ENCODE results near the gene MIA2. TPM values are rescaled to one million over a fixed set of nuclear protein-coding genes. Genes with fewer than 3 reads are reported as not detected.

Gene MIA2, protein sequence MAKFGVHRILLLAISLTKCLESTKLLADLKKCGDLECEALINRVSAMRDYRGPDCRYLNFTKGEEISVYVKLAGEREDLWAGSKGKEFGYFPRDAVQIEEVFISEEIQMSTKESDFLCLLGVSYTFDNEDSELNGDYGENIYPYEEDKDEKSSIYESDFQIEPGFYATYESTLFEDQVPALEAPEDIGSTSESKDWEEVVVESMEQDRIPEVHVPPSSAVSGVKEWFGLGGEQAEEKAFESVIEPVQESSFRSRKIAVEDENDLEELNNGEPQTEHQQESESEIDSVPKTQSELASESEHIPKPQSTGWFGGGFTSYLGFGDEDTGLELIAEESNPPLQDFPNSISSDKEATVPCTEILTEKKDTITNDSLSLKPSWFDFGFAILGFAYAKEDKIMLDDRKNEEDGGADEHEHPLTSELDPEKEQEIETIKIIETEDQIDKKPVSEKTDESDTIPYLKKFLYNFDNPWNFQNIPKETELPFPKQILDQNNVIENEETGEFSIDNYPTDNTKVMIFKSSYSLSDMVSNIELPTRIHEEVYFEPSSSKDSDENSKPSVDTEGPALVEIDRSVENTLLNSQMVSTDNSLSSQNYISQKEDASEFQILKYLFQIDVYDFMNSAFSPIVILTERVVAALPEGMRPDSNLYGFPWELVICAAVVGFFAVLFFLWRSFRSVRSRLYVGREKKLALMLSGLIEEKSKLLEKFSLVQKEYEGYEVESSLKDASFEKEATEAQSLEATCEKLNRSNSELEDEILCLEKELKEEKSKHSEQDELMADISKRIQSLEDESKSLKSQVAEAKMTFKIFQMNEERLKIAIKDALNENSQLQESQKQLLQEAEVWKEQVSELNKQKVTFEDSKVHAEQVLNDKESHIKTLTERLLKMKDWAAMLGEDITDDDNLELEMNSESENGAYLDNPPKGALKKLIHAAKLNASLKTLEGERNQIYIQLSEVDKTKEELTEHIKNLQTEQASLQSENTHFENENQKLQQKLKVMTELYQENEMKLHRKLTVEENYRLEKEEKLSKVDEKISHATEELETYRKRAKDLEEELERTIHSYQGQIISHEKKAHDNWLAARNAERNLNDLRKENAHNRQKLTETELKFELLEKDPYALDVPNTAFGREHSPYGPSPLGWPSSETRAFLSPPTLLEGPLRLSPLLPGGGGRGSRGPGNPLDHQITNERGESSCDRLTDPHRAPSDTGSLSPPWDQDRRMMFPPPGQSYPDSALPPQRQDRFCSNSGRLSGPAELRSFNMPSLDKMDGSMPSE (N-terminal part only)
- polyA plus RNA-seq (2012; rRNA removed) = 2.6 and 4.7 TPM in 2 replicates
- 2.7 and 3.6 TPM in 2 replicates for polyA plus RNA-seq (2012; cell fraction: cytosol; rRNA removed)
- polyA plus RNA-seq (2012; cell fraction: nucleus; rRNA removed) = 4.0 and 6.8 TPM in 2 replicates

DNA sequence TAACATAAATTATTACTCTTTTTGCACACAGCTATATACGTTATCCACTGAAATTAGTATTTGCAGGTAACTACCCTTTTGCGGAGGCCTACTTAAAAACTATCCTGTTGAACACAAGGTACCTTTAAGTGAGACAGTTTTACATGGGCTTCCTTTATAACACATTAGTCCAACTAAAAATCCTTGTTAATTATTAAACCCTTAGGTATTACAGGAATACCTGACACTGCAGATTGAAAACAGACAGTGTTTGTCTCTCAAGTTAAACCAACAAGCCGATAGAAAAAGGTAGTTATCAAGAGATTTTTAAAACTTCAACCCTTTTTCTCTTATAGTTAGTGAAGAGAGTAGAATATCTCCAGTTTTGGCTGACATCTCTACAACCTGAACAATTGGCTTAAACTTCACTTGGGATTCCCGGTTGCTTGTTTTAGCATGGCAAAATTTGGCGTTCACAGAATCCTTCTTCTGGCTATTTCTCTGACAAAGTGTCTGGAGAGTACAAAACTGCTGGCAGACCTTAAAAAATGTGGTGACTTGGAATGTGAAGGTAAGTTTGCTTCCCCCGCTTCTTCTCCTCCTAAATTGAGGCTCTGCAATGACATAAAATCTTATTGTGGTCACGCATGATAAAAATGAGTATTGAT is at the start of gene MIA2:
Gene MIA2, plus strand, starts transcription at position 236 of the 647 bp plus-strand sequence. Its CDS starts 200 bp downstream, at position 436.
- no peaks in the 10 kb centered on the region for H3K79me2 ChIP-seq (ENCODE audit: insufficient read depth)
- no peak within 1 kb of the TSS for H3K27ac ChIP-seq (ENCODE audit: low read depth in 2 of 2, low read length in 1 of 2)
- DNase-seq = no peak
- H3K4me1 ChIP-seq (ENCODE audit: control insufficient read depth in 1 of 2, insufficient read depth in 2 of 2, low read depth in 1 of 2, low read length in 1 of 2) = no peaks in the 10 kb centered on the region
- no peaks in the 10 kb centered on the region for H3K9me2 ChIP-seq
- POLR2A ChIA-PET = no interaction called here
- no peak within 1 kb of the TSS for H3K4me2 ChIP-seq
- H3K4me3 ChIP-seq (ENCODE audit: low read depth in 2 of 2, low read length in 1 of 2) = no peak within 1 kb of the TSS
- WGBS (ENCODE audit: low lambda C conversion rate) = 76% methylated on average over 7 of the region's 7 CpGs
- no peaks in the 10 kb centered on the region for H3K27me3 ChIP-seq (ENCODE audit: insufficient read depth)
- no peaks in the 10 kb centered on the region for H4K20me1 ChIP-seq (ENCODE audit: insufficient read depth)
- H3K36me3 ChIP-seq (replicated peaks in 1 of 2; ENCODE audit: control insufficient read depth in 1 of 2, insufficient read depth in 2 of 2, low read length in 1 of 2) = no peaks in the 10 kb centered on the region
- TF ChIP-seq GABPA (IDR thresholded peaks at IDR 0.05; ENCODE audit: low read depth) (no peak), EZH2phosphoT487 (IDR thresholded peaks at IDR 0.05; ENCODE audit: borderline replicate concordance, low read depth) (no peak)
- TF ChIP-seq, protein P1, sequence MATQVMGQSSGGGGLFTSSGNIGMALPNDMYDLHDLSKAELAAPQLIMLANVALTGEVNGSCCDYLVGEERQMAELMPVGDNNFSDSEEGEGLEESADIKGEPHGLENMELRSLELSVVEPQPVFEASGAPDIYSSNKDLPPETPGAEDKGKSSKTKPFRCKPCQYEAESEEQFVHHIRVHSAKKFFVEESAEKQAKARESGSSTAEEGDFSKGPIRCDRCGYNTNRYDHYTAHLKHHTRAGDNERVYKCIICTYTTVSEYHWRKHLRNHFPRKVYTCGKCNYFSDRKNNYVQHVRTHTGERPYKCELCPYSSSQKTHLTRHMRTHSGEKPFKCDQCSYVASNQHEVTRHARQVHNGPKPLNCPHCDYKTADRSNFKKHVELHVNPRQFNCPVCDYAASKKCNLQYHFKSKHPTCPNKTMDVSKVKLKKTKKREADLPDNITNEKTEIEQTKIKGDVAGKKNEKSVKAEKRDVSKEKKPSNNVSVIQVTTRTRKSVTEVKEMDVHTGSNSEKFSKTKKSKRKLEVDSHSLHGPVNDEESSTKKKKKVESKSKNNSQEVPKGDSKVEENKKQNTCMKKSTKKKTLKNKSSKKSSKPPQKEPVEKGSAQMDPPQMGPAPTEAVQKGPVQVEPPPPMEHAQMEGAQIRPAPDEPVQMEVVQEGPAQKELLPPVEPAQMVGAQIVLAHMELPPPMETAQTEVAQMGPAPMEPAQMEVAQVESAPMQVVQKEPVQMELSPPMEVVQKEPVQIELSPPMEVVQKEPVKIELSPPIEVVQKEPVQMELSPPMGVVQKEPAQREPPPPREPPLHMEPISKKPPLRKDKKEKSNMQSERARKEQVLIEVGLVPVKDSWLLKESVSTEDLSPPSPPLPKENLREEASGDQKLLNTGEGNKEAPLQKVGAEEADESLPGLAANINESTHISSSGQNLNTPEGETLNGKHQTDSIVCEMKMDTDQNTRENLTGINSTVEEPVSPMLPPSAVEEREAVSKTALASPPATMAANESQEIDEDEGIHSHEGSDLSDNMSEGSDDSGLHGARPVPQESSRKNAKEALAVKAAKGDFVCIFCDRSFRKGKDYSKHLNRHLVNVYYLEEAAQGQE (IDR thresholded peaks at IDR 0.05; ENCODE audit: low read depth, low read length) = no peak
- H3F3A ChIP-seq (replicated peaks; ENCODE audit: insufficient read depth) = no peaks in the 10 kb centered on the region
- H3K9ac ChIP-seq = no peak within 1 kb of the TSS
- CTCF ChIA-PET = no interaction called here
- H2AFZ ChIP-seq (ENCODE audit: low read depth) = no peak within 1 kb of the TSS
- H3K9me3 ChIP-seq = no peaks in the 10 kb centered on the region

DNA sequence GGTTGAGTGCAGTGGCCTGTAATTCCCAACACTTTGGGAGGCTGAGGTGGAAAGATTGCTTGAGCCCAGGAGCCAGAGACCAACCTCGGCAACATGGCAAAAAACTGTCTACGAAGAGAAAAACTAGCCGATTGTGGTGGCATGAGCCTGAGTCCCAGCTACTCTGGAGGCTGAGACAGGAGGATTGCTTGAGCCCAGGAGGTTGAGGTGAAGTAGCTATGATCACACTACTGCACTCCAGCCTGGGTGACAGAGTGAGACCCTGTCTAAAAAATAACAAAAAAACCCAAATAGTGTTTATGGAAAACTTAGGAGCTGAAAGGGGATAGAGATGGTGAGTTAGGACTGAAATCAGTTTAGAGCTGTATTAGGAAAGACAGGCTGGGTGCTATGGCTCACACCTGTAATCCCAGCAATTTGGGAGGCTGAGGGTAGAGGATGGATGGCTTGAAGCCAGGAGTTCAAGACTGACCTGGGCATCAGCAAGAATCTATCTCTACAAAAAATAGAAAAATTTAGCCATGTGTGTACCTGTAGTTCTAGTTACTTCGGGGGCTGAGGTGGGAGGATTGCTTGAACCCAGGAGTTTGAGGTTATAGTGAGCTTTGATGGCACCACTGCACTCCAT is 49.0 kb upstream of the MIA2 start:
- Histone ChIP-seq H3K9ac (no peak overlapping the region), H3K27me3 (ENCODE audit: insufficient read depth) (no peaks in the 10 kb centered on the region), H3K27ac (ENCODE audit: low read depth in 2 of 2, low read length in 1 of 2) (no peak overlapping the region), H4K20me1 (ENCODE audit: insufficient read depth) (no peaks in the 10 kb centered on the region), H3K36me3 (replicated peaks in 1 of 2; ENCODE audit: control insufficient read depth in 1 of 2, insufficient read depth in 2 of 2, low read length in 1 of 2) (peaks cover 27 to 37% of the 10 kb centered on the region in 2 experiments), H3K9me2 (no peaks in the 10 kb centered on the region), H3F3A (replicated peaks; ENCODE audit: insufficient read depth) (peaks cover 23% of the 10 kb centered on the region), H3K9me3 (no peaks in the 10 kb centered on the region), H3K79me2 (ENCODE audit: insufficient read depth) (no peaks in the 10 kb centered on the region), H3K4me1 (ENCODE audit: control insufficient read depth in 1 of 2, insufficient read depth in 2 of 2, low read depth in 1 of 2, low read length in 1 of 2) (no peaks in the 10 kb centered on the region), H3K4me2 (no peak overlapping the region), H2AFZ (ENCODE audit: low read depth) (no peak overlapping the region), H3K4me3 (ENCODE audit: low read depth in 2 of 2, low read length in 1 of 2) (no peak overlapping the region)
- no peak for DNase-seq
- ChIA-PET CTCF (no interaction called here), POLR2A (no interaction called here)
- 96% methylated on average over 4 of the region's 4 CpGs for WGBS (ENCODE audit: low lambda C conversion rate)
- TF ChIP-seq, protein P2, sequence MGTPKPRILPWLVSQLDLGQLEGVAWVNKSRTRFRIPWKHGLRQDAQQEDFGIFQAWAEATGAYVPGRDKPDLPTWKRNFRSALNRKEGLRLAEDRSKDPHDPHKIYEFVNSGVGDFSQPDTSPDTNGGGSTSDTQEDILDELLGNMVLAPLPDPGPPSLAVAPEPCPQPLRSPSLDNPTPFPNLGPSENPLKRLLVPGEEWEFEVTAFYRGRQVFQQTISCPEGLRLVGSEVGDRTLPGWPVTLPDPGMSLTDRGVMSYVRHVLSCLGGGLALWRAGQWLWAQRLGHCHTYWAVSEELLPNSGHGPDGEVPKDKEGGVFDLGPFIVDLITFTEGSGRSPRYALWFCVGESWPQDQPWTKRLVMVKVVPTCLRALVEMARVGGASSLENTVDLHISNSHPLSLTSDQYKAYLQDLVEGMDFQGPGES (IDR thresholded peaks at IDR 0.05; ENCODE audit: low read depth, low read length) = no peak
- TF ChIP-seq SIN3A (IDR thresholded peaks at IDR 0.05; ENCODE audit: borderline replicate concordance, low read depth, low read length) = no peak
- TF ChIP-seq TCF12 (IDR thresholded peaks at IDR 0.05) = no peak
- TF ChIP-seq EP300 (IDR thresholded peaks at IDR 0.05; ENCODE audit: borderline replicate concordance in 1 of 2, low read depth in 1 of 2, low read length in 1 of 2) = no peak
- TF ChIP-seq, protein P3, sequence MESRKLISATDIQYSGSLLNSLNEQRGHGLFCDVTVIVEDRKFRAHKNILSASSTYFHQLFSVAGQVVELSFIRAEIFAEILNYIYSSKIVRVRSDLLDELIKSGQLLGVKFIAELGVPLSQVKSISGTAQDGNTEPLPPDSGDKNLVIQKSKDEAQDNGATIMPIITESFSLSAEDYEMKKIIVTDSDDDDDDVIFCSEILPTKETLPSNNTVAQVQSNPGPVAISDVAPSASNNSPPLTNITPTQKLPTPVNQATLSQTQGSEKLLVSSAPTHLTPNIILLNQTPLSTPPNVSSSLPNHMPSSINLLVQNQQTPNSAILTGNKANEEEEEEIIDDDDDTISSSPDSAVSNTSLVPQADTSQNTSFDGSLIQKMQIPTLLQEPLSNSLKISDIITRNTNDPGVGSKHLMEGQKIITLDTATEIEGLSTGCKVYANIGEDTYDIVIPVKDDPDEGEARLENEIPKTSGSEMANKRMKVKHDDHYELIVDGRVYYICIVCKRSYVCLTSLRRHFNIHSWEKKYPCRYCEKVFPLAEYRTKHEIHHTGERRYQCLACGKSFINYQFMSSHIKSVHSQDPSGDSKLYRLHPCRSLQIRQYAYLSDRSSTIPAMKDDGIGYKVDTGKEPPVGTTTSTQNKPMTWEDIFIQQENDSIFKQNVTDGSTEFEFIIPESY (IDR thresholded peaks at IDR 0.05; ENCODE audit: borderline replicate concordance, low read depth) = no peak
- no peak for TF ChIP-seq TEAD4 (IDR thresholded peaks at IDR 0.05; ENCODE audit: borderline replicate concordance, insufficient read depth)
- no peak for TF ChIP-seq MXI1 (IDR thresholded peaks at IDR 0.05; ENCODE audit: low read depth, low read length)
- no peak for TF ChIP-seq CHD2 (IDR thresholded peaks at IDR 0.05; ENCODE audit: low read length, partially characterized antibody)
- no peak for TF ChIP-seq YY1 (IDR thresholded peaks at IDR 0.05; ENCODE audit: low read depth)
- TF ChIP-seq RXRA (IDR thresholded peaks at IDR 0.05; ENCODE audit: borderline replicate concordance, low read depth) = no peak
- no peak for TF ChIP-seq POLR2AphosphoS5 (IDR thresholded peaks at IDR 0.05; ENCODE audit: low read depth, low read length)
